ENCODE measurements around the gene PZP. TPM values are rescaled to one million over a fixed set of nuclear protein-coding genes. Genes with fewer than 3 reads are reported as not detected.
A peak's percentile ranks its signal among the peaks of the same experiment; 100 is the strongest.

Gene PZP
- total and polyA plus RNA-seq, 2 of the 13 experiments (the other 11 are each of a cell fraction or from before 2014, with no cell fraction given), result 0.07 to 0.89 TPM

- TF ChIP-seq RARA (CRISPR knock-in tag; IDR thresholded peaks at IDR 0.05) (peak; percentile 53), TFE3 (CRISPR knock-in tag; IDR thresholded peaks at IDR 0.05) (no peak), ZBTB7A (CRISPR knock-in tag; IDR thresholded peaks at IDR 0.05) (no peak), ATF6 (CRISPR knock-in tag; conservative IDR thresholded peaks at IDR 0.05) (no peak), POGZ (CRISPR knock-in tag; IDR thresholded peaks at IDR 0.05) (no peak), EZH2 (conservative IDR thresholded peaks at IDR 0.05; ENCODE audit: low read depth, low read length) (no peak), ZNF382 (CRISPR knock-in tag; IDR thresholded peaks at IDR 0.05; ENCODE audit: borderline replicate concordance) (no peak), E2F5 (CRISPR knock-in tag; conservative IDR thresholded peaks at IDR 0.05) (no peak), SMARCC2 (IDR thresholded peaks at IDR 0.05) (no peak), FOXK2 (IDR thresholded peaks at IDR 0.05) (no peak), RBM39 (IDR thresholded peaks at IDR 0.05; ENCODE audit: low read depth, low read length, poor library complexity, severe bottlenecking) (no peak), ZNF441 (CRISPR knock-in tag; IDR thresholded peaks at IDR 0.05; ENCODE audit: borderline replicate concordance) (no peak), ZNF674 (CRISPR knock-in tag; IDR thresholded peaks at IDR 0.05; ENCODE audit: low read depth) (no peak), ZXDC (CRISPR knock-in tag; IDR thresholded peaks at IDR 0.05) (no peak), REST (IDR thresholded peaks at IDR 0.05; ENCODE audit: borderline replicate concordance in 1 of 2, low read depth in 1 of 2, low read length in 2 of 2) (no peak), TRIM22 (IDR thresholded peaks at IDR 0.05) (no peak), MLX (CRISPR knock-in tag; IDR thresholded peaks at IDR 0.05) (no peak)
These were observed 44.1 kb upstream of the PZP start (continued) for GRCh38 chr12:9252256-9252655.
